HEK293 (cell line): Measurements from ENCODE around the gene NPW.

Experiments used
- KLF10 ChIP-seq: fragments of 450-650 bp; IDR thresholded peaks from 2 replicates; pipeline ENCODE4 v1.5.1; 2018; ENCODE audit warnings: missing biosample characterization, mild to moderate bottlenecking, missing genetic modification characterization
- ZBTB20 ChIP-seq: fragments of 450-650 bp; formaldehyde crosslinking; IDR thresholded peaks from 2 replicates; pipeline ENCODE4 v1.5.1; 2016; ENCODE audit warnings: missing biosample characterization, missing genetic modification characterization
- ZBTB8A ChIP-seq: fragments of 450-650 bp; formaldehyde crosslinking; IDR thresholded peaks from 2 replicates; pipeline ENCODE4 v1.5.1; 2016; ENCODE audit warnings: missing biosample characterization, missing genetic modification characterization
- ZEB2 ChIP-seq: fragments of 450-650 bp; formaldehyde crosslinking; IDR thresholded peaks from 2 replicates; pipeline ENCODE4 v1.5.1; 2016; ENCODE audit warnings: missing biosample characterization, missing genetic modification characterization
- ZFP3 ChIP-seq: fragments of 450-650 bp; formaldehyde crosslinking; IDR thresholded peaks from 2 replicates; pipeline ENCODE4 v1.5.1; 2016; ENCODE audit warnings: low read depth, missing biosample characterization, missing genetic modification characterization
- ZNF132 ChIP-seq: fragments of 450-650 bp; formaldehyde crosslinking; IDR thresholded peaks from 2 replicates; pipeline ENCODE4 v1.5.1; 2017; ENCODE audit warnings: missing biosample characterization, missing genetic modification characterization, borderline replicate concordance
- ZNF2 ChIP-seq: fragments of 450-650 bp; formaldehyde crosslinking; IDR thresholded peaks from 2 replicates; pipeline ENCODE4 v1.5.1; 2016; ENCODE audit warnings: missing biosample characterization, missing genetic modification characterization
- ZNF48 ChIP-seq: fragments of 450-650 bp; formaldehyde crosslinking; IDR thresholded peaks from 2 replicates; pipeline ENCODE4 v1.5.1; 2016; ENCODE audit warnings: missing biosample characterization, missing genetic modification characterization
- ZNF529 ChIP-seq: fragments of 450-650 bp; formaldehyde crosslinking; IDR thresholded peaks from 2 replicates; pipeline ENCODE4 v1.5.1; 2017; ENCODE audit warnings: missing genetic modification characterization, missing biosample characterization; ENCODE audit not compliant: insufficient replicate concordance
- ZNF555 ChIP-seq: fragments of 450-650 bp; formaldehyde crosslinking; conservative IDR thresholded peaks from 2 replicates; pipeline ENCODE4 v1.5.1; 2017; ENCODE audit warnings: missing biosample characterization, mild to moderate bottlenecking, missing genetic modification characterization, inconsistent platforms
- ZNF596 ChIP-seq: fragments of 450-650 bp; IDR thresholded peaks from 2 replicates; pipeline ENCODE4 v1.5.0; 2018; ENCODE audit warnings: missing biosample characterization, mild to moderate bottlenecking, missing genetic modification characterization, moderate library complexity
- ZNF621 ChIP-seq: fragments of 450-650 bp; formaldehyde crosslinking; IDR thresholded peaks from 2 replicates; pipeline ENCODE4 v1.5.1; 2017; ENCODE audit warnings: missing biosample characterization, missing genetic modification characterization
- ZNF660 ChIP-seq: fragments of 450-650 bp; IDR thresholded peaks from 2 replicates; pipeline ENCODE4 v1.5.1; 2018; ENCODE audit warnings: missing biosample characterization, mild to moderate bottlenecking, missing genetic modification characterization
- ZNF664 ChIP-seq: fragments of 450-650 bp; formaldehyde crosslinking; IDR thresholded peaks from 2 replicates; pipeline ENCODE4 v1.5.1; 2016; ENCODE audit warnings: missing biosample characterization, missing genetic modification characterization
- TF ChIP-seq, protein P1 (sequence below): fragments of 450-650 bp; formaldehyde crosslinking; IDR thresholded peaks from 2 replicates; pipeline ENCODE4 v1.5.1; 2017; ENCODE audit warnings: missing biosample characterization, missing genetic modification characterization
- TF ChIP-seq, protein P2 (sequence below): fragments of 450-650 bp; formaldehyde crosslinking; IDR thresholded peaks from 2 replicates; pipeline ENCODE4; 2016; ENCODE audit warnings: missing biosample characterization, missing genetic modification characterization
- TF ChIP-seq, protein P3 (sequence below): fragments of 450-650 bp; formaldehyde crosslinking; IDR thresholded peaks from 2 replicates; pipeline ENCODE4 v1.5.1; 2016; ENCODE audit warnings: missing biosample characterization, missing genetic modification characterization, borderline replicate concordance
- TF ChIP-seq, protein P4 (sequence below): fragments of 450-650 bp; formaldehyde crosslinking; IDR thresholded peaks from 2 replicates; pipeline ENCODE4 v1.5.1; 2016; ENCODE audit warnings: missing biosample characterization, missing genetic modification characterization
- TF ChIP-seq, protein P5 (sequence below): fragments of 450-650 bp; formaldehyde crosslinking; IDR thresholded peaks from 2 replicates; pipeline ENCODE4 v1.5.1; 2016; ENCODE audit warnings: missing biosample characterization, missing genetic modification characterization
- TF ChIP-seq, protein P6 (sequence below): fragments of 450-650 bp; formaldehyde crosslinking; IDR thresholded peaks from 2 replicates; pipeline ENCODE4 v1.5.1; 2016; ENCODE audit warnings: missing biosample characterization, missing genetic modification characterization, low read depth

Gene NPW

DNA sequence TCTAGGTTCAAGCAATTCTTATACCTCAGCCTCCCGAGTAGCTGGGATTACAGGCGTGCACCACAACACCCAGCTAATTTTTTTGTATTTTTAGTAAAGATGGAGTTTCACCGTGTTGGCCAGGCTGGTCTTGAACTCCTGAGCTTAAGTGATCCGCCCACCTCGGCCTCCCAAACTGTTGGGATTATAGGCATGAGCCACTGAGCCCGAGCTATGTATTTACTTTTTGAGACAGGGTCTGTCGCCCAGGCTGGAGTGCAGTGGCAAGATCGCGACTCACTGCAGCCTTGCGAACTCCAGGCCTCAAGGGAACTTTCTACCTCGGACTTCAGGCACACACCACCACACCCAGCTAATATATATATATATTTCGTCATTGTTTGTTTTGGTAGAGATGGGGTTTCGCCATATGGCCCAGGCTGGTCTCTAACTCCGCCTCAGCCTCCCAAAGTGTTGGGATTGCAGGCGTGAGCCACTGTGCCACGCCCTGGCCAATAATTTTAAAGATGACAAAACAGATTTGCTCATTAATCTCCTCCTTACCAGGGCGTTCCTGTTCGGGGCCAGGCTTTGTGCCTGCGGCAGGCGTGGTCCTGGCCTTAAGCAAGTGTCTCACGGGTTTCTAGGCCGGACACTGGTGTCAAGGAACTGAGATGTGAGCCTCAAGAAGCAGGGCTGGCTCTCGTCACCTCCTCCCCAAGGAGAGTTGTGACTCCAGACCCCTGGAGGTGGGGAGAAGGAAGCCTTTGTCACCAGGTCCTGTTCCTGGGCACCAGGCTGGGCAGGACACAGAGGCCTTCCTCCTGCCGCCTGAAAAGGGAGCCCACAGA is 4.3 kb upstream of the NPW start (continued):
- TF ChIP-seq ZNF621 (tag by site-specific recombination) (no peak), ZNF555 (tag by site-specific recombination) (no peak), ZNF660 (tag by site-specific recombination) (no peak), ZBTB8A (tag by site-specific recombination) (peak; percentile 87), ZNF132 (tag by site-specific recombination) (no peak), ZEB2 (tag by site-specific recombination) (peak; percentile 83), ZNF596 (tag by site-specific recombination) (no peak), ZNF48 (tag by site-specific recombination) (no peak), ZBTB20 (tag by site-specific recombination) (peak; percentile 72), ZFP3 (tag by site-specific recombination) (no peak), ZNF529 (tag by site-specific recombination) (no peak), ZNF664 (tag by site-specific recombination) (no peak), ZNF2 (tag by site-specific recombination) (0 out of 2 replicates have a peak, but pooled peaks have one; percentile 58), KLF10 (tag by site-specific recombination) (peak; percentile 87)
- TF ChIP-seq, protein P1, sequence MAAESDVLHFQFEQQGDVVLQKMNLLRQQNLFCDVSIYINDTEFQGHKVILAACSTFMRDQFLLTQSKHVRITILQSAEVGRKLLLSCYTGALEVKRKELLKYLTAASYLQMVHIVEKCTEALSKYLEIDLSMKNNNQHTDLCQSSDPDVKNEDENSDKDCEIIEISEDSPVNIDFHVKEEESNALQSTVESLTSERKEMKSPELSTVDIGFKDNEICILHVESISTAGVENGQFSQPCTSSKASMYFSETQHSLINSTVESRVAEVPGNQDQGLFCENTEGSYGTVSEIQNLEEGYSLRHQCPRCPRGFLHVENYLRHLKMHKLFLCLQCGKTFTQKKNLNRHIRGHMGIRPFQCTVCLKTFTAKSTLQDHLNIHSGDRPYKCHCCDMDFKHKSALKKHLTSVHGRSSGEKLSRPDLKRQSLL (tag by site-specific recombination): no peak
- TF ChIP-seq, protein P2, sequence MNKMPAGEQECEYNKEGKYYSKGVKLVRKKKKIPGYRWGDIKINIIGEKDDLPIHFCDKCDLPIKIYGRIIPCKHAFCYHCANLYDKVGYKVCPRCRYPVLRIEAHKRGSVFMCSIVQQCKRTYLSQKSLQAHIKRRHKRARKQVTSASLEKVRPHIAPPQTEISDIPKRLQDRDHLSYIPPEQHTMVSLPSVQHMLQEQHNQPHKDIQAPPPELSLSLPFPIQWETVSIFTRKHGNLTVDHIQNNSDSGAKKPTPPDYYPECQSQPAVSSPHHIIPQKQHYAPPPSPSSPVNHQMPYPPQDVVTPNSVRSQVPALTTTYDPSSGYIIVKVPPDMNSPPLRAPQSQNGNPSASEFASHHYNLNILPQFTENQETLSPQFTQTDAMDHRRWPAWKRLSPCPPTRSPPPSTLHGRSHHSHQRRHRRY (tag by site-specific recombination): no peak
- TF ChIP-seq, protein P3, sequence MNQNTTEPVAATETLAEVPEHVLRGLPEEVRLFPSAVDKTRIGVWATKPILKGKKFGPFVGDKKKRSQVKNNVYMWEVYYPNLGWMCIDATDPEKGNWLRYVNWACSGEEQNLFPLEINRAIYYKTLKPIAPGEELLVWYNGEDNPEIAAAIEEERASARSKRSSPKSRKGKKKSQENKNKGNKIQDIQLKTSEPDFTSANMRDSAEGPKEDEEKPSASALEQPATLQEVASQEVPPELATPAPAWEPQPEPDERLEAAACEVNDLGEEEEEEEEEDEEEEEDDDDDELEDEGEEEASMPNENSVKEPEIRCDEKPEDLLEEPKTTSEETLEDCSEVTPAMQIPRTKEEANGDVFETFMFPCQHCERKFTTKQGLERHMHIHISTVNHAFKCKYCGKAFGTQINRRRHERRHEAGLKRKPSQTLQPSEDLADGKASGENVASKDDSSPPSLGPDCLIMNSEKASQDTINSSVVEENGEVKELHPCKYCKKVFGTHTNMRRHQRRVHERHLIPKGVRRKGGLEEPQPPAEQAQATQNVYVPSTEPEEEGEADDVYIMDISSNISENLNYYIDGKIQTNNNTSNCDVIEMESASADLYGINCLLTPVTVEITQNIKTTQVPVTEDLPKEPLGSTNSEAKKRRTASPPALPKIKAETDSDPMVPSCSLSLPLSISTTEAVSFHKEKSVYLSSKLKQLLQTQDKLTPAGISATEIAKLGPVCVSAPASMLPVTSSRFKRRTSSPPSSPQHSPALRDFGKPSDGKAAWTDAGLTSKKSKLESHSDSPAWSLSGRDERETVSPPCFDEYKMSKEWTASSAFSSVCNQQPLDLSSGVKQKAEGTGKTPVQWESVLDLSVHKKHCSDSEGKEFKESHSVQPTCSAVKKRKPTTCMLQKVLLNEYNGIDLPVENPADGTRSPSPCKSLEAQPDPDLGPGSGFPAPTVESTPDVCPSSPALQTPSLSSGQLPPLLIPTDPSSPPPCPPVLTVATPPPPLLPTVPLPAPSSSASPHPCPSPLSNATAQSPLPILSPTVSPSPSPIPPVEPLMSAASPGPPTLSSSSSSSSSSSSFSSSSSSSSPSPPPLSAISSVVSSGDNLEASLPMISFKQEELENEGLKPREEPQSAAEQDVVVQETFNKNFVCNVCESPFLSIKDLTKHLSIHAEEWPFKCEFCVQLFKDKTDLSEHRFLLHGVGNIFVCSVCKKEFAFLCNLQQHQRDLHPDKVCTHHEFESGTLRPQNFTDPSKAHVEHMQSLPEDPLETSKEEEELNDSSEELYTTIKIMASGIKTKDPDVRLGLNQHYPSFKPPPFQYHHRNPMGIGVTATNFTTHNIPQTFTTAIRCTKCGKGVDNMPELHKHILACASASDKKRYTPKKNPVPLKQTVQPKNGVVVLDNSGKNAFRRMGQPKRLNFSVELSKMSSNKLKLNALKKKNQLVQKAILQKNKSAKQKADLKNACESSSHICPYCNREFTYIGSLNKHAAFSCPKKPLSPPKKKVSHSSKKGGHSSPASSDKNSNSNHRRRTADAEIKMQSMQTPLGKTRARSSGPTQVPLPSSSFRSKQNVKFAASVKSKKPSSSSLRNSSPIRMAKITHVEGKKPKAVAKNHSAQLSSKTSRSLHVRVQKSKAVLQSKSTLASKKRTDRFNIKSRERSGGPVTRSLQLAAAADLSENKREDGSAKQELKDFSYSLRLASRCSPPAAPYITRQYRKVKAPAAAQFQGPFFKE (tag by site-specific recombination): no peak
- TF ChIP-seq, protein P4, sequence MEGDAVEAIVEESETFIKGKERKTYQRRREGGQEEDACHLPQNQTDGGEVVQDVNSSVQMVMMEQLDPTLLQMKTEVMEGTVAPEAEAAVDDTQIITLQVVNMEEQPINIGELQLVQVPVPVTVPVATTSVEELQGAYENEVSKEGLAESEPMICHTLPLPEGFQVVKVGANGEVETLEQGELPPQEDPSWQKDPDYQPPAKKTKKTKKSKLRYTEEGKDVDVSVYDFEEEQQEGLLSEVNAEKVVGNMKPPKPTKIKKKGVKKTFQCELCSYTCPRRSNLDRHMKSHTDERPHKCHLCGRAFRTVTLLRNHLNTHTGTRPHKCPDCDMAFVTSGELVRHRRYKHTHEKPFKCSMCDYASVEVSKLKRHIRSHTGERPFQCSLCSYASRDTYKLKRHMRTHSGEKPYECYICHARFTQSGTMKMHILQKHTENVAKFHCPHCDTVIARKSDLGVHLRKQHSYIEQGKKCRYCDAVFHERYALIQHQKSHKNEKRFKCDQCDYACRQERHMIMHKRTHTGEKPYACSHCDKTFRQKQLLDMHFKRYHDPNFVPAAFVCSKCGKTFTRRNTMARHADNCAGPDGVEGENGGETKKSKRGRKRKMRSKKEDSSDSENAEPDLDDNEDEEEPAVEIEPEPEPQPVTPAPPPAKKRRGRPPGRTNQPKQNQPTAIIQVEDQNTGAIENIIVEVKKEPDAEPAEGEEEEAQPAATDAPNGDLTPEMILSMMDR: no peak
- TF ChIP-seq, protein P5, sequence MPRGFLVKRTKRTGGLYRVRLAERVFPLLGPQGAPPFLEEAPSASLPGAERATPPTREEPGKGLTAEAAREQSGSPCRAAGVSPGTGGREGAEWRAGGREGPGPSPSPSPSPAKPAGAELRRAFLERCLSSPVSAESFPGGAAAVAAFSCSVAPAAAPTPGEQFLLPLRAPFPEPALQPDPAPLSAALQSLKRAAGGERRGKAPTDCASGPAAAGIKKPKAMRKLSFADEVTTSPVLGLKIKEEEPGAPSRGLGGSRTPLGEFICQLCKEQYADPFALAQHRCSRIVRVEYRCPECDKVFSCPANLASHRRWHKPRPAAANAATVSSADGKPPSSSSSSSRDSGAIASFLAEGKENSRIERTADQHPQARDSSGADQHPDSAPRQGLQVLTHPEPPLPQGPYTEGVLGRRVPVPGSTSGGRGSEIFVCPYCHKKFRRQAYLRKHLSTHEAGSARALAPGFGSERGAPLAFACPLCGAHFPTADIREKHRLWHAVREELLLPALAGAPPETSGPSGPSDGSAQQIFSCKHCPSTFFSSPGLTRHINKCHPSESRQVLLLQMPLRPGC (tag by site-specific recombination): no peak; the same call in 1 of the 2 replicates
- TF ChIP-seq, protein P6, sequence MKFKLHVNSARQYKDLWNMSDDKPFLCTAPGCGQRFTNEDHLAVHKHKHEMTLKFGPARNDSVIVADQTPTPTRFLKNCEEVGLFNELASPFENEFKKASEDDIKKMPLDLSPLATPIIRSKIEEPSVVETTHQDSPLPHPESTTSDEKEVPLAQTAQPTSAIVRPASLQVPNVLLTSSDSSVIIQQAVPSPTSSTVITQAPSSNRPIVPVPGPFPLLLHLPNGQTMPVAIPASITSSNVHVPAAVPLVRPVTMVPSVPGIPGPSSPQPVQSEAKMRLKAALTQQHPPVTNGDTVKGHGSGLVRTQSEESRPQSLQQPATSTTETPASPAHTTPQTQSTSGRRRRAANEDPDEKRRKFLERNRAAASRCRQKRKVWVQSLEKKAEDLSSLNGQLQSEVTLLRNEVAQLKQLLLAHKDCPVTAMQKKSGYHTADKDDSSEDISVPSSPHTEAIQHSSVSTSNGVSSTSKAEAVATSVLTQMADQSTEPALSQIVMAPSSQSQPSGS: peak; percentile 86
